Trophoblast cell (in vitro differentiated cells and primary cell): ENCODE measurements around the gene DAZAP1.

Experiments used
- DNase-seq, 2 donors: peaks; one replicate each; pipeline ENCODE4 v3.0.0-alpha.2; 2016
- H2AFZ ChIP-seq: 2 replicates; pipeline ENCODE4 v1.6.1; 2013; ENCODE audit warnings: low read length, moderate library complexity, mild to moderate bottlenecking; ENCODE audit not compliant: insufficient read depth, poor library complexity
- H2AK5ac ChIP-seq: 2 replicates; pipeline ENCODE4 v1.6.1; 2013; ENCODE audit warnings: mild to moderate bottlenecking, low read length
- H2BK120ac ChIP-seq: 2 replicates; pipeline ENCODE4 v1.6.1; 2013; ENCODE audit warnings: low read length, mild to moderate bottlenecking, moderate library complexity; ENCODE audit not compliant: insufficient read depth, poor library complexity
- H2BK12ac ChIP-seq: 2 replicates; pipeline ENCODE4 v1.6.1; 2013; ENCODE audit warnings: mild to moderate bottlenecking, low read length, moderate library complexity
- H2BK5ac ChIP-seq: 2 replicates; pipeline ENCODE4 v1.6.1; 2013; ENCODE audit warnings: low read length, low read depth, moderate library complexity, mild to moderate bottlenecking; ENCODE audit not compliant: poor library complexity
- H3K14ac ChIP-seq: 2 replicates; pipeline ENCODE4 v1.6.1; 2013; ENCODE audit warnings: mild to moderate bottlenecking, low read length
- H3K18ac ChIP-seq: 2 replicates; pipeline ENCODE4 v1.6.1; 2013; ENCODE audit warnings: mild to moderate bottlenecking, low read length
- H3K23ac ChIP-seq: 2 replicates; pipeline ENCODE4 v1.6.1; 2013; ENCODE audit warnings: low read length
- H3K27ac ChIP-seq: 2 replicates; pipeline ENCODE4 v1.5.1; 2013; ENCODE audit warnings: low read depth, mild to moderate bottlenecking, inconsistent platforms, low read length, moderate library complexity
- H3K27me3 ChIP-seq: 2 replicates; pipeline ENCODE4 v1.6.1; 2013; ENCODE audit warnings: inconsistent platforms, mild to moderate bottlenecking, low read length, moderate library complexity; ENCODE audit not compliant: insufficient read depth
- H3K36me3 ChIP-seq, 2 experiments: 1 replicate in 1 of 2; 2 replicates in 1 of 2; pipeline ENCODE4 v1.6.1; 2013; ENCODE audit warnings: low read length in 2 of 2, mild to moderate bottlenecking in 2 of 2, moderate library complexity in 1 of 2; ENCODE audit not compliant: insufficient read depth in 2 of 2, control insufficient read depth in 1 of 2
- H3K4ac ChIP-seq: 2 replicates; pipeline ENCODE4 v1.6.1; 2013; ENCODE audit warnings: low read depth, mild to moderate bottlenecking, low read length, moderate library complexity
- H3K4me1 ChIP-seq, 2 experiments: 1 replicate in 1 of 2; 2 replicates in 1 of 2; pipeline ENCODE4 v1.6.1; 2013; ENCODE audit warnings: low read length in 2 of 2, mild to moderate bottlenecking in 2 of 2, moderate library complexity in 1 of 2; ENCODE audit not compliant: insufficient read depth in 2 of 2, control insufficient read depth in 1 of 2
- H3K4me2 ChIP-seq: 2 replicates; pipeline ENCODE4 v1.6.1; 2013; ENCODE audit warnings: inconsistent platforms, mild to moderate bottlenecking, low read length, moderate library complexity
- H3K4me3 ChIP-seq: 2 replicates; pipeline ENCODE4 v1.5.1; 2013; ENCODE audit warnings: mild to moderate bottlenecking, low read depth, low read length, inconsistent platforms
- H3K79me1 ChIP-seq: one replicate; pipeline ENCODE4 v1.6.1; 2013; ENCODE audit warnings: low read length
- H3K79me2 ChIP-seq: 2 replicates; pipeline ENCODE4 v1.6.1; 2013; ENCODE audit warnings: low read length, mild to moderate bottlenecking; ENCODE audit not compliant: control insufficient read depth, insufficient read depth, poor library complexity
- H3K9ac ChIP-seq: 2 replicates; pipeline ENCODE4 v1.6.1; 2013; ENCODE audit warnings: mild to moderate bottlenecking, low read length
- H3K9me3 ChIP-seq: 2 replicates; pipeline ENCODE4 v1.6.1; 2013; ENCODE audit warnings: low read depth, mild to moderate bottlenecking, control low read depth, inconsistent platforms, low read length; ENCODE audit not compliant: insufficient read depth
- H4K12ac ChIP-seq: 2 replicates; pipeline ENCODE4 v1.6.1; 2013; ENCODE audit warnings: low read depth, mild to moderate bottlenecking, low read length, moderate library complexity
- H4K8ac ChIP-seq: 2 replicates; pipeline ENCODE4 v1.6.1; 2013; ENCODE audit warnings: low read depth, mild to moderate bottlenecking, low read length, moderate library complexity
- H4K91ac ChIP-seq: one replicate; pipeline ENCODE4 v1.6.1; 2013; ENCODE audit warnings: low read depth, mild to moderate bottlenecking, low read length, moderate library complexity
- WGBS: extraction: QIAGEN DNeasy Blood & Tissue Kit; methylation state at CpG from one replicate; pipeline ENCODE4 v1.1.7; 2013; ENCODE audit warnings: missing lambda C conversion rate; ENCODE audit not compliant: insufficient read length, insufficient coverage; ENCODE audit errors: extremely low coverage; 5-methylcytosine and 5-hydroxymethylcytosine counted together

Gene DAZAP1

GRCh38 chr19:1362387-1363257 lies 44.8 kb upstream of the DAZAP1 start:
- Histone ChIP-seq H2BK120ac (no peak overlapping the region), H3K9ac (no peak overlapping the region), H4K8ac (no peak overlapping the region), H3K79me1 (no peaks in the 10 kb centered on the region), H2AK5ac (no peak overlapping the region), H4K12ac (no peak overlapping the region), H3K23ac (no peak overlapping the region), H3K4me3 (no peak overlapping the region), H2AFZ (no peak overlapping the region), H2BK12ac (no peak overlapping the region), H2BK5ac (no peak overlapping the region), H3K36me3 (peaks cover 70 to 78% of the 10 kb centered on the region in 2 experiments), H4K91ac (no peak overlapping the region), H3K9me3 (peaks cover 5% of the 10 kb centered on the region), H3K27ac (no peak overlapping the region), H3K4me2 (no peak overlapping the region), H3K27me3 (no peaks in the 10 kb centered on the region), H3K4ac (no peak overlapping the region), H3K4me1 (peaks cover 0 to 2% of the 10 kb centered on the region in 2 experiments), H3K14ac (no peak overlapping the region), H3K18ac (no peak overlapping the region), H3K79me2 (peaks cover 2% of the 10 kb centered on the region)
- WGBS, result no CpG with 5 or more reads among the region's 42 CpGs
- DNase-seq, result no peak

GRCh38 chr19:1363599-1363998 lies 43.8 kb upstream of the DAZAP1 start:
- Histone ChIP-seq H3K27me3 (no peaks in the 10 kb centered on the region), H3K27ac (no peak overlapping the region), H3K18ac (no peak overlapping the region), H3K14ac (no peak overlapping the region), H2BK5ac (no peak overlapping the region), H3K79me1 (no peaks in the 10 kb centered on the region), H3K4me3 (no peak overlapping the region), H3K4me2 (no peak overlapping the region), H3K79me2 (peaks cover 2% of the 10 kb centered on the region), H4K8ac (no peak overlapping the region), H3K9ac (no peak overlapping the region), H2BK12ac (no peak overlapping the region), H3K4me1 (peaks cover 0 to 2% of the 10 kb centered on the region in 2 experiments), H3K23ac (no peak overlapping the region), H2AFZ (no peak overlapping the region), H4K12ac (no peak overlapping the region), H3K36me3 (peaks cover 67 to 77% of the 10 kb centered on the region in 2 experiments), H3K4ac (no peak overlapping the region), H2AK5ac (no peak overlapping the region), H2BK120ac (no peak overlapping the region), H3K9me3 (peaks cover 4% of the 10 kb centered on the region), H4K91ac (no peak overlapping the region)
- no peak for DNase-seq
- WGBS, result no CpG with 5 or more reads among the region's 10 CpGs

- no CpG with 5 or more reads among the region's 15 CpGs for WGBS
- Histone ChIP-seq H2BK5ac (no peak overlapping the region), H3K27me3 (no peaks in the 10 kb centered on the region), H3K18ac (no peak overlapping the region), H3K36me3 (peaks cover 67 to 75% of the 10 kb centered on the region in 2 experiments), H2BK12ac (no peak overlapping the region), H3K9me3 (peaks cover 2% of the 10 kb centered on the region), H3K4me2 (no peak overlapping the region), H2AK5ac (no peak overlapping the region), H3K9ac (no peak overlapping the region), H2BK120ac (no peak overlapping the region), H3K23ac (no peak overlapping the region), H4K8ac (no peak overlapping the region), H3K4me3 (no peak overlapping the region), H3K14ac (no peak overlapping the region), H3K4ac (no peak overlapping the region), H3K79me1 (no peaks in the 10 kb centered on the region), H3K4me1 (peaks cover 0 to 2% of the 10 kb centered on the region in 2 experiments), H3K27ac (no peak overlapping the region), H4K12ac (no peak overlapping the region), H4K91ac (no peak overlapping the region), H3K79me2 (peaks cover 2% of the 10 kb centered on the region), H2AFZ (no peak overlapping the region)
- DNase-seq, result no peak
These were observed 43.2 kb upstream of the DAZAP1 start for GRCh38 chr19:1364070-1364704.

- H2AFZ ChIP-seq, result no peak overlapping the region
- H3K36me3 ChIP-seq, result peaks cover 71 to 80% of the 10 kb centered on the region in 2 experiments
- H3K4me3 ChIP-seq, result no peak overlapping the region
- peaks cover 0 to under 1% of the 10 kb centered on the region in 2 experiments for H3K4me1 ChIP-seq
- no peak overlapping the region for H2AK5ac ChIP-seq
- no peak overlapping the region for H2BK120ac ChIP-seq
- H3K9ac ChIP-seq, result no peak overlapping the region
- H3K27ac ChIP-seq, result no peak overlapping the region
- no peaks in the 10 kb centered on the region for H3K79me2 ChIP-seq
- no peak overlapping the region for H4K12ac ChIP-seq
- H3K27me3 ChIP-seq, result no peaks in the 10 kb centered on the region
- H4K91ac ChIP-seq, result no peak overlapping the region
- no peak overlapping the region for H2BK12ac ChIP-seq
- H3K18ac ChIP-seq, result no peak overlapping the region
- H3K4me2 ChIP-seq, result no peak overlapping the region
- peaks cover 2% of the 10 kb centered on the region for H3K9me3 ChIP-seq
- WGBS, result no CpG with 5 or more reads among the region's 37 CpGs
- H3K23ac ChIP-seq, result no peak overlapping the region
- no peak overlapping the region for H2BK5ac ChIP-seq
- DNase-seq, result no peak
- H4K8ac ChIP-seq, result no peak overlapping the region
- H3K4ac ChIP-seq, result no peak overlapping the region
- no peak overlapping the region for H3K14ac ChIP-seq
- H3K79me1 ChIP-seq, result no peaks in the 10 kb centered on the region
These were observed 41.8 kb upstream of the DAZAP1 start for GRCh38 chr19:1365319-1366269.
